Measurements from ENCODE around the gene COL4A4.

- TF ChIP-seq CEBPB (IDR thresholded peaks at IDR 0.05; ENCODE audit: borderline replicate concordance, low read depth, low read length) (no peak), EZH2 (conservative IDR thresholded peaks at IDR 0.05; ENCODE audit: low read depth, low read length) (no peak), ZNF274 (CRISPR knock-in tag; IDR thresholded peaks at IDR 0.05) (no peak), ETS1 (CRISPR knock-in tag; IDR thresholded peaks at IDR 0.05) (no peak), CTCF (CRISPR knock-in tag; IDR thresholded peaks at IDR 0.05) (no peak), BRCA1 (CRISPR knock-in tag; IDR thresholded peaks at IDR 0.05) (no peak), ZBTB39 (CRISPR knock-in tag; IDR thresholded peaks at IDR 0.05) (no peak)
Measured at GRCh38 chr2:227134591-227134990, 29.4 kb downstream of the COL4A4 start.

Measured in HepG2 (cell line).